ENCODE measurements around the gene EPHA7.

Gene EPHA7

GRCh38 chr6:93393554-93394074, 25.7 kb downstream of the EPHA7 start:
- DNase-seq (ENCODE audit: low read depth in 1 of 2, low spot score in 1 of 2): no peak

- no peak for DNase-seq (ENCODE audit: low read depth in 1 of 2, low spot score in 1 of 2)
These were observed 26.6 kb downstream of the EPHA7 start for GRCh38 chr6:93392797-93393196.

- DNase-seq (ENCODE audit: low read depth in 1 of 2, low spot score in 1 of 2): no peak
These were observed 27.4 kb downstream of the EPHA7 start for GRCh38 chr6:93391965-93392364.

- DNase-seq (ENCODE audit: low read depth in 1 of 2, low spot score in 1 of 2): no peak
These were observed 30.2 kb downstream of the EPHA7 start for GRCh38 chr6:93389192-93389591.

GRCh38 chr6:93388070-93388469, 31.3 kb downstream of the EPHA7 start:
- no peak for DNase-seq (ENCODE audit: low read depth in 1 of 2, low spot score in 1 of 2)

- DNase-seq (ENCODE audit: low read depth in 1 of 2, low spot score in 1 of 2): no peak
These were observed 43.3 kb downstream of the EPHA7 start for GRCh38 chr6:93376026-93376540.

GRCh38 chr6:93373445-93373844, 45.9 kb downstream of the EPHA7 start:
- no peak for DNase-seq (ENCODE audit: low read depth in 1 of 2, low spot score in 1 of 2)

GRCh38 chr6:93371756-93372155, 47.6 kb downstream of the EPHA7 start:
- no peak for DNase-seq (ENCODE audit: low read depth in 1 of 2, low spot score in 1 of 2)

- DNase-seq (ENCODE audit: low read depth in 1 of 2, low spot score in 1 of 2): no peak
These were observed 49.7 kb downstream of the EPHA7 start for GRCh38 chr6:93369586-93370134.

GRCh38 chr6:93366506-93366905, 52.9 kb downstream of the EPHA7 start:
- no peak for DNase-seq (ENCODE audit: low read depth in 1 of 2, low spot score in 1 of 2)

- no peak for DNase-seq (ENCODE audit: low read depth in 1 of 2, low spot score in 1 of 2)
These were observed 53.9 kb downstream of the EPHA7 start for GRCh38 chr6:93365445-93365844.

GRCh38 chr6:93358435-93358834, 60.9 kb downstream of the EPHA7 start:
- no peak for DNase-seq (ENCODE audit: low read depth in 1 of 2, low spot score in 1 of 2)

GRCh38 chr6:93352604-93353003, 66.8 kb downstream of the EPHA7 start:
- DNase-seq (ENCODE audit: low read depth in 1 of 2, low spot score in 1 of 2): no peak

GRCh38 chr6:93351222-93351621, 68.1 kb downstream of the EPHA7 start:
- no peak for DNase-seq (ENCODE audit: low read depth in 1 of 2, low spot score in 1 of 2)

- DNase-seq (ENCODE audit: low read depth in 1 of 2, low spot score in 1 of 2): no peak
These were observed 68.6 kb downstream of the EPHA7 start for GRCh38 chr6:93350774-93351173.

- DNase-seq (ENCODE audit: low read depth in 1 of 2, low spot score in 1 of 2): no peak
These were observed 75.0 kb downstream of the EPHA7 start for GRCh38 chr6:93344333-93344835.

- DNase-seq (ENCODE audit: low read depth in 1 of 2, low spot score in 1 of 2): no peak
These were observed 75.9 kb downstream of the EPHA7 start for GRCh38 chr6:93343476-93343875.

- DNase-seq (ENCODE audit: low read depth in 1 of 2, low spot score in 1 of 2): no peak
These were observed 77.3 kb downstream of the EPHA7 start for GRCh38 chr6:93341900-93342613.

- DNase-seq (ENCODE audit: low read depth in 1 of 2, low spot score in 1 of 2): no peak
These were observed 81.5 kb downstream of the EPHA7 start for GRCh38 chr6:93337772-93338394.

- no peak for DNase-seq (ENCODE audit: low read depth in 1 of 2, low spot score in 1 of 2)
These were observed 82.3 kb downstream of the EPHA7 start for GRCh38 chr6:93337014-93337413.

GRCh38 chr6:93329301-93330000, 89.9 kb downstream of the EPHA7 start:
- no peak for DNase-seq (ENCODE audit: low read depth in 1 of 2, low spot score in 1 of 2)

Measured in activated T-helper 1 cell treated with anti-CD3 and anti-CD28 coated beads, Interleukin-2, amount 50 U/mL, for 16 hours (primary cell).